Gastrocnemius medialis (tissue), 4 donors: ENCODE data around the gene FANCC.

Experiments
- CTCF ChIP-seq, 5 experiments: fragments of 450-650 bp in 3 of 5; fragments of 200-600 bp in 2 of 5; sonication (generic) in 2 of 5; IDR thresholded peaks in 4 of 5; conservative IDR thresholded peaks in 1 of 5; 1 replicate in 4 of 5; 2 replicates in 1 of 5; pipeline ENCODE4 v1.5.1; 2016 to 2019; ENCODE audit warnings: antibody characterized with exemption in 5 of 5, mild to moderate bottlenecking in 3 of 5, moderate library complexity in 3 of 5
- POLR2A ChIP-seq, 2 donors: fragments of 450-650 bp; IDR thresholded peaks; one replicate each; pipeline ENCODE4 v1.6.1; 2017; ENCODE audit warnings: antibody characterized with exemption in 2 of 2, mild to moderate bottlenecking in 2 of 2, moderate library complexity in 2 of 2

DNA sequence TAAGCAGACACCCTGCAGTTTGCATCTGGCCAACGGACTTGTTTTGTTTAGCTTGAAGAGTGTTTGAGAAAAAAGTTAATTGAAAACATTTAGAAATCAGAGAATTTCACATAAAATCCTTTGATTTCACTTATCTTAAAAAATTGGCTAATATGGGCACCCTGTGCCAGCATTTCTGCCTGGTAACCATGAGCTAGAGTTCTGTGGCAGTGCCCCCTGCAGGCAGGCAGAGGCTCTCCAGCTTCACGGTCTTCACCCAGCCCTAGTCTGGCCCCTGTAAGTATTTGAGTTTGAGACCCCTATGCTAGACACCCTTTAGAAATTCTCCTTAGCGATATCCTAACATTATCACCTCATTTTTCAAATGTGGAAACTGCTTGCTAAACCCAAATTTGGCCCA lies 18.8 kb upstream of the FANCC start:
- TF ChIP-seq POLR2A (IDR thresholded peaks at IDR 0.05) (no peak), CTCF (IDR thresholded peaks at IDR 0.05 in 4 of 5, conservative IDR thresholded peaks at IDR 0.05 in 1 of 5) (peak in 3 of 5 experiments; percentile 15 to 42 (median 24))
